ENCODE results near the gene CST3. TPM values are rescaled to one million over a fixed set of nuclear protein-coding genes. Genes with fewer than 3 reads are reported as not detected.
A peak's percentile ranks its signal among the peaks of the same experiment; 100 is the strongest.

The CST3 gene
- total and polyA plus RNA-seq, 11 donors: 240 to 1,194 (median 611) TPM

- no peak for DNase-seq
- ATAC-seq: no peak
- 59 to 73% (median 67%) methylated on average over 1 of the region's 1 CpG for WGBS, 4 donors
- intact Hi-C loops (cut with DNase I): loop anchor here in 1 of 10 donors (10.0 kb wide), 1 partner anchor 322 kb away; no protein-coding TSS in a partner anchor
- Histone ChIP-seq H3K27ac (no peak overlapping the region), H3K9me3 (peaks cover 0 to 7% (median 0%) of the 10 kb centered on the region in 12 donors), H3K36me3 (no peaks in the 10 kb centered on the region), H3K4me1 (peaks cover 0 to 3% (median 0%) of the 10 kb centered on the region in 12 donors), H3K4me3 (no peak overlapping the region), H3K27me3 (no peaks in the 10 kb centered on the region)
- TF ChIP-seq POLR2A (IDR thresholded peaks at IDR 0.05) (no peak), CTCF (IDR thresholded peaks at IDR 0.05) (no peak)
These were observed 35.5 kb upstream of the CST3 start for GRCh38 chr20:23673209-23673608.

DNA sequence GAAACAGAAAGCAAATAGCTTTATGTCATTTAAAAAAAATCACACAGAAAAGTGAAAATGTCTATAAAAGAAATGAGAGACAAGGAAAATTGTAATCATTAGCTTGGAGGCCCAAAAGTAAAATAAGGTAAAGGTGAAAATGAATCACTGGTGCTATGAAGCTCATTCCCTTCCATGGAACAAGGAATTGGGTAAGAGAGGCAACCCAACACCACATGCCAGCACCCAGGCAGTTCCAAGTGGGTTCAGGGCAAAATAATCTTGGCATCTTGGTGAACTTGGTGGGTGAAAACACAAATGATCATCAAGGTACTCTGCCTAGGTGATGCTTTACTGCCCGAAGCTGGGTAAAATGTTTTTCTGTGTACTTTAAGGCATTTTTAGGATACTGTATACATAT, 34.4 kb upstream of the CST3 start:
- Histone ChIP-seq H3K27me3 (no peaks in the 10 kb centered on the region), H3K4me1 (peaks cover 0 to 3% (median 0%) of the 10 kb centered on the region in 12 donors), H3K27ac (no peak overlapping the region), H3K4me3 (no peak overlapping the region), H3K36me3 (no peaks in the 10 kb centered on the region), H3K9me3 (peaks cover 0 to 7% (median 0%) of the 10 kb centered on the region in 12 donors)
- no peak for TF ChIP-seq POLR2A (IDR thresholded peaks at IDR 0.05)
- TF ChIP-seq CTCF (IDR thresholded peaks at IDR 0.05): no peak
- intact Hi-C loops (cut with DNase I): loop anchor here in 1 of 10 donors (10.0 kb wide), 1 partner anchor 323 kb away; no protein-coding TSS in a partner anchor
- DNase-seq (no peak), ATAC-seq (no peak)
- 93 to 100% (median 95%) methylated on average over 1 of the region's 1 CpG for whole genome bisulfite sequencing, 4 donors

- no peak overlapping the region for H3K4me3 ChIP-seq
- no peak for ATAC-seq
- DNase-seq: no peak
- H3K4me1 ChIP-seq: peaks cover 0 to 8% (median 1%) of the 10 kb centered on the region in 12 donors
- no peaks in the 10 kb centered on the region for H3K27me3 ChIP-seq
- no peaks in the 10 kb centered on the region for H3K36me3 ChIP-seq
- intact Hi-C loops (cut with DNase I): loop anchor here in 1 of 10 donors (10.0 kb wide), 1 partner anchor 323 kb away; no protein-coding TSS in a partner anchor
- TF ChIP-seq CTCF (IDR thresholded peaks at IDR 0.05) (no peak), POLR2A (IDR thresholded peaks at IDR 0.05) (no peak)
- H3K9me3 ChIP-seq: peaks cover 0 to 7% (median 0%) of the 10 kb centered on the region in 12 donors
- no peak overlapping the region for H3K27ac ChIP-seq
- 55 to 74% (median 63%) methylated on average over 3 of the region's 3 CpGs for WGBS, 4 donors
These were observed 33.7 kb upstream of the CST3 start for GRCh38 chr20:23671479-23671878.

- intact Hi-C loops (cut with DNase I): loop anchor here in 1 of 10 donors (10.0 kb wide), 1 partner anchor 324 kb away; no protein-coding TSS in a partner anchor
- Histone ChIP-seq H3K36me3 (no peaks in the 10 kb centered on the region), H3K27ac (no peak overlapping the region), H3K9me3 (peaks cover 0 to 7% (median 0%) of the 10 kb centered on the region in 12 donors), H3K4me1 (peaks cover 0 to 12% (median 1%) of the 10 kb centered on the region in 12 donors), H3K4me3 (no peak overlapping the region), H3K27me3 (no peaks in the 10 kb centered on the region)
- WGBS, 4 donors: 35 to 47% (median 36%) methylated on average over 1 of the region's 1 CpG
- ATAC-seq (peak in 1 of 4 donors; percentile 26), DNase-seq (no peak)
- TF ChIP-seq POLR2A (IDR thresholded peaks at IDR 0.05) (no peak), CTCF (IDR thresholded peaks at IDR 0.05) (no peak)
These were observed 32.6 kb upstream of the CST3 start for GRCh38 chr20:23670361-23670760.

Measured in heart left ventricle (tissue), 16 donors.